Measurements from ENCODE around the gene ANXA10. TPM values are rescaled to one million over a fixed set of nuclear protein-coding genes. Genes with fewer than 3 reads are reported as not detected.

Gene ANXA10
- total and polyA plus RNA-seq, 7 donors = 0.92 to 5.4 TPM; not detected in 5

GRCh38 chr4:168162604-168163003 lies 70.3 kb downstream of the ANXA10 start:
- TF ChIP-seq EP300 (IDR thresholded peaks at IDR 0.05) (no peak), CTCF (IDR thresholded peaks at IDR 0.05) (no peak), POLR2AphosphoS5 (IDR thresholded peaks at IDR 0.05) (no peak), POLR2A (IDR thresholded peaks at IDR 0.05) (no peak)
- DNase-seq = no peak
- Histone ChIP-seq H3K36me3 (no peaks in the 10 kb centered on the region), H3K4me3 (no peak overlapping the region), H3K27ac (no peak overlapping the region), H3K27me3 (no peaks in the 10 kb centered on the region), H3K9me3 (no peaks in the 10 kb centered on the region), H3K4me1 (no peaks in the 10 kb centered on the region)
- intact Hi-C loops (cut with DNase I) = no loop called here

GRCh38 chr4:168163106-168163505 lies 70.8 kb downstream of the ANXA10 start:
- TF ChIP-seq POLR2AphosphoS5 (IDR thresholded peaks at IDR 0.05) (no peak), EP300 (IDR thresholded peaks at IDR 0.05) (no peak), POLR2A (IDR thresholded peaks at IDR 0.05) (no peak), CTCF (IDR thresholded peaks at IDR 0.05) (no peak)
- Histone ChIP-seq H3K4me1 (no peaks in the 10 kb centered on the region), H3K9me3 (no peaks in the 10 kb centered on the region), H3K4me3 (no peak overlapping the region), H3K27me3 (no peaks in the 10 kb centered on the region), H3K36me3 (no peaks in the 10 kb centered on the region), H3K27ac (no peak overlapping the region)
- intact Hi-C loops (cut with DNase I) = no loop called here
- no peak for DNase-seq
- WGBS, 2 donors = 61 to 80% methylated on average over 2 of the region's 2 CpGs

GRCh38 chr4:168164045-168164444 lies 71.7 kb downstream of the ANXA10 start:
- Histone ChIP-seq H3K9me3 (no peaks in the 10 kb centered on the region), H3K27ac (no peak overlapping the region), H3K4me1 (no peaks in the 10 kb centered on the region), H3K36me3 (no peaks in the 10 kb centered on the region), H3K4me3 (no peak overlapping the region), H3K27me3 (no peaks in the 10 kb centered on the region)
- no peak for DNase-seq
- intact Hi-C loops (cut with DNase I) = no loop called here
- 80 to 98% methylated on average over 3 of the region's 3 CpGs for WGBS, 2 donors
- no peak for TF ChIP-seq EP300 (IDR thresholded peaks at IDR 0.05)
- no peak for TF ChIP-seq POLR2AphosphoS5 (IDR thresholded peaks at IDR 0.05)
- no peak for TF ChIP-seq CTCF (IDR thresholded peaks at IDR 0.05)
- no peak for TF ChIP-seq POLR2A (IDR thresholded peaks at IDR 0.05)

- Histone ChIP-seq H3K27me3 (no peaks in the 10 kb centered on the region), H3K4me3 (no peak overlapping the region), H3K27ac (no peak overlapping the region), H3K36me3 (no peaks in the 10 kb centered on the region), H3K9me3 (no peaks in the 10 kb centered on the region), H3K4me1 (no peaks in the 10 kb centered on the region)
- WGBS, 2 donors = 8 to 44% methylated on average over 1 of the region's 1 CpG
- intact Hi-C loops (cut with DNase I) = no loop called here
- TF ChIP-seq EP300 (IDR thresholded peaks at IDR 0.05) = no peak
- DNase-seq = no peak
Observed at GRCh38 chr4:168164915-168165548, 72.7 kb downstream of the ANXA10 start.

GRCh38 chr4:168167714-168168284 lies 75.5 kb downstream of the ANXA10 start:
- intact Hi-C loops (cut with DNase I) = no loop called here
- H3K4me1 ChIP-seq = no peaks in the 10 kb centered on the region
- TF ChIP-seq EP300 (IDR thresholded peaks at IDR 0.05) = no peak
- TF ChIP-seq CTCF (IDR thresholded peaks at IDR 0.05) = no peak
- TF ChIP-seq POLR2A (IDR thresholded peaks at IDR 0.05) = no peak
- TF ChIP-seq POLR2AphosphoS5 (IDR thresholded peaks at IDR 0.05) = no peak
- H3K36me3 ChIP-seq = no peaks in the 10 kb centered on the region
- no peak for DNase-seq
- H3K4me3 ChIP-seq = no peak overlapping the region
- no peak overlapping the region for H3K27ac ChIP-seq
- no peaks in the 10 kb centered on the region for H3K27me3 ChIP-seq
- no peaks in the 10 kb centered on the region for H3K9me3 ChIP-seq
- WGBS, 2 donors = 45 to 66% methylated on average over 6 of the region's 6 CpGs
